ENCODE measurements around the gene SFXN2. TPM values are rescaled to one million over a fixed set of nuclear protein-coding genes. Genes with fewer than 3 reads are reported as not detected.

Gene SFXN2
- total RNA-seq, 2 donors from 2014 or later: 11.7 to 15.0 TPM

DNA sequence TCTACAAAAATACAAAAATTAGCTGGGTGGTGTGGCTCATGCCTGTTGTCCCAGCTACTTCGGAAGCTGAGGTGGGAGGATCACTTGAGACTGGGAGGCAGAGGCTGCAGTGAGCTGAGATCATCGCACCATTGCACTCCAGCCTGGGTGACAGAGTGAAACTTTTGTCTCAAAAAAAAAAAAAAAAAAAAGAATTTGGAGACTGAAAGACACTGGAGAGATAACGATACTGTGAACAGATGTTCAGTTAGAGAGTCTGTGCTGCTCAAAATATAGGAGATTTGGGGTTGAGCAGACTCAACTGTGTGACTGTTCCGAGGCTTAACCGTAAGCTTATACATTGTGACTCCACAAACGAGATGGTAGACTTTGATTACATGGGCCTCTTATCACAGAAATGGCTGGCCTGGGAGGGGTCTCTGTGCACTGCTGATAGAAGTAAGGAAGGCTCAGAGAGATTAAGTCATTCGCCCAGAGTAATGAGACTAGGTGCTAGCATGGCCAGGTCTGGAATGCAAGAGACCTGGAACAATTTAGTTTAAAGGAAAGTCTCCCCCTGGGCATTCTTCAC is 48.7 kb downstream of the SFXN2 start:
- DNase-seq (no peak), ATAC-seq (no peak)
- intact Hi-C loops (cut with DNase I, micrococcal nuclease): no loop called here

DNA sequence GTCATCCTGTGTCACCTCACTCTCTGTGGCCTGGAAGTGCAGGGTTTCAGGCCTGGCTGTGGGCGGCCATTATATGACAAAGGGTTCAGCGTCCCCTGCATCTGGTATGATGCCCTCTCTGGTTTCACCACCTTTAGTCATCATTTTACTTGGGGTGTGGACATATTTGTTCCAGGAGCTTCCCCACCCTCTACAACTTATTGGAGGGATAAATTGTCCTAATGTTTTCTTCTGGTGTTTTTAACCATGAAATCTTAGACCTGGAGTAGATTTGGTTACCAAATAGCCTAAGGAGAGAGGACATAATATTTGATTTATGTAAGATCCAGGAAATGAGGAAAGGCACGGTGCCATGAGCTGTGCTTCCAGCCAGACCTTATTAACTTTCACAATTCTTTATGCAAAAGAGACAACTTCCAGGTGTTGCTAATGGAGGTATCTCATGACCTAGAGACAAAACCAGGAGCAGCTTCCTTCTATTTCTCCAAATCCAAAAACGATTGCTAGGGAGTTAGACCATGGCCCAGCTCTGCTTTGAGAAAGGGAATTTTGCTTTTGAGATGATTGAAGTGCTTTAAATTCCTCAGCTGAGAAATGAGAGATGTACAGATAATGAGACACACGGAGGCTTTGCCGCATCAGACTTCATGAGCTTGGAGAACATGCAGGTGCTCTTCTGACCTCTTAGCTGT is 50.2 kb downstream of the SFXN2 start:
- no peak for ATAC-seq
- no peak for DNase-seq
- intact Hi-C loops (cut with DNase I, micrococcal nuclease): no loop called here

DNA sequence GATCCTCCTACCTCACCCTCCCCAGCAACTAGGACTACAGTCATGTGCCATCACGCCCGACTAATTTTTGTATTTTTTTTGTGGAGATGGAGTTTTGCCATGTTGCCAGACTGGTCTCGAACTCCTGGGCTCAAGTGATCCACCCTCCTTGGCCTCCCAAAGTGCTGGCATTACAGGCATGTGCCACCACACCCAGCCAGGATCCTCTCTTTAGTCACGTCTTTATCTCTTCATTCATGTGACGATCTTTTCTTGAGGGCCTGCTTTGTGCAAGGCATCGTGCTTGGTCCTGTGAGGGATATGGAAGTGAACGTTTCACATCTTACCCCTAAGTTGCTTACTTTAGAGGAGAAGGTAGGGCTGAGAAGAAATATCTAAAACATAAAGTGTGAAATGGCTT is 50.9 kb downstream of the SFXN2 start:
- ATAC-seq (no peak), DNase-seq (no peak)
- intact Hi-C loops (cut with DNase I, micrococcal nuclease): no loop called here

DNA sequence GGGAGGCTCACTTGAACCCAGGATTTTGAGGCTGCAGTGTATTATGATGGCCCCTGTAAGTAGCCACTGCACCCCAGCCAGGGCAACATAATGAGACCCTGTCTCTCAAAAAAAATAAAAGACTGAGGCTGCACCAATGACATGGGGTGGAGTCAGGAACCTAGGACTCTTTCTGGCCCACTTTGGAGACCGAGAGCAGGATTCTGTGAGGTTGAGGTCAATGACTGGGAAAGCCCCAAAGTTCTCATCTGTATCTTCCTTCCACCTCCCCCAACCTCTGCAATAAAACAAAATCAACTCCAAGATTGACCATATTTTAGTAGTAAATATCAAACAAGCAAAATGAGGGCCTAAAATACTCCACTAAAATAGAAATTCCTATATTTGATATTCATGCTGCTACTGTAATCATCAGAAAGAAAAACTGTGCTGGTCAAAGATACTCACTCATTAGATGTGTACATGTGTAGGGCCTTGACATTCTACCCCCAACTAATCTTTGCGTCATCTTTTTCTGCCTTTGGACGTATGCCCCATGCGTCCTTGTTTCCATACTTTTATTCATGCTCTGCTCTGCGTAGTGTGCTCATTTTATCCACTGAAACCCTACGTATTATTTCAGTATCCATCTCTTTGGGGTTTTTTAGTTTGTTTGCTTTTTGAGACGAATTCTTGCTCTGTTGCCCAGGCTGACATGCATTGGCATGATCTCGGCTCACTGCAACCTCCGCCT is 53.2 kb downstream of the SFXN2 start:
- DNase-seq (no peak), ATAC-seq (no peak)
- intact Hi-C loops (cut with DNase I, micrococcal nuclease): no loop called here

DNA sequence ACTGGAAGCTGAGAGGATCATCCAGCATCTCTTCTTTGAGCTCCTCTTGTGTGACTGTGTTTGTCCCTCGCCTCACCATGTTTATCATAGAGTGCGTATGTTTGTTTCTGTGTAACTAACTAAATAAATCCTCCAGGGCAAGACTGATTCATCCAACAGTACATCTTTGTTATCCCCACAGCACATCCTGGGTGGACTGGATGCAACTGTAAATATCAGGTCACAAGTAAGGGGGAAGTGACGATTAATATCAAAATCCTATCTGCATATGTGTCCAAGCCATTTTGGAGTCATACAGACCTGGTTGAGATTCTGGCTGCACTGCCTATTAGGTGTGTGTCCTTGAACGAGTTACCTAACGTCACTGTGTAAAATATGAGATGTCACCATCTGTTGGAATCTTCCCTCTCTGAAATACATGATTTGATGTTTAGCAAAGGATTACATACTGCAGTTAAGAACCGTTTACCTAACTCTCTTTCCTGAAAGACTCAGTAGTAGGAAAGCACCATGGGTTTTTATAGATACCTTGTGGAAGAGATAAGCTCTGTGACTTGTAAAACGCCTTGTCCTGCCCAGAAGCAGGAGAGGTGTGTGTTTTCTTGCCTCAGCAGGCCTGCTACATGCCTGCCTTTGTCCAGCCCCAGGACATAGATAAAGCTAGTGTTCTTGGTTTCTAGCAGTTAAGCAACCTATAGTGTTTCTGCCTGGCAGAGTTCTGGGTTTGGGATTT is 55.1 kb downstream of the SFXN2 start:
- ATAC-seq (peak; percentile 56), DNase-seq (no peak)
- intact Hi-C loops (cut with DNase I, micrococcal nuclease): no loop called here

DNA sequence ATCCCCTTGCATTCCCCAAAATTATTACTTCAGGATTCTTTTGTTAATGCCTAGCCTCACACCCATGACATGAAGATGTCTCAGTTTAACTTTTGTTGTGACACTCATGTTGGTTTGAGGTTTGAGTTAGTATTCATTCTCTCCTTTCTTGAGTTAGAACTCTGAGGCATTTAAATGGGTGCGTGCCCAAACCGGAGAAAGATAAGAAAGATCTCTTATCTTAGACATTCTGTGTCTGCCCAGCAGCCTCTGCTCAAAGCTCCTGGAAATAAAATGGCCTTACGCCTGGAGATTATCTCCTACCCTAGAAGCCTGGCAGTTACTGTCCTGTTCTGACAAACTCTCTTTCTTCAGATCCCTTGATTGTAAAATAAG is 55.7 kb downstream of the SFXN2 start:
- no peak for ATAC-seq
- no peak for DNase-seq
- intact Hi-C loops (cut with DNase I, micrococcal nuclease): no loop called here

DNA sequence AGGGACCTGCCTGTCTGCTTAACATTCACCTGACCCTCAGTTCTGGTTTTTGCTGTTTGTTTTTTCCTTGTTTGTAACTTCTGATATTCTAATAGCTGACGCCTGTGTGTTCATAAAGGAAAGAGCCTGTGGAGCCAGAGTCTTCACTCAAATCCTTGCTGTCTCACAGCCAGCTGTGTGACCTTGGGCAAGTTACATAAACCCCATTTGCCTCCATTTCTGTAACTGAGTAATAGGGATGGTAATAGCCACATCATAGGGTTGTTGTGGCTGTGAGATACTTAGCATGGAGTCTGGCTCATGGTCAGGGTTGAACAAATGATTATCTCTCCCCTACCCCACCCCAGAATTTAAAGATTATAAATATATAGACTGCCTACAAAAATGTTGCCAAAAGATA is 56.4 kb downstream of the SFXN2 start:
- intact Hi-C loops (cut with DNase I, micrococcal nuclease): no loop called here
- DNase-seq (no peak), ATAC-seq (no peak)

DNA sequence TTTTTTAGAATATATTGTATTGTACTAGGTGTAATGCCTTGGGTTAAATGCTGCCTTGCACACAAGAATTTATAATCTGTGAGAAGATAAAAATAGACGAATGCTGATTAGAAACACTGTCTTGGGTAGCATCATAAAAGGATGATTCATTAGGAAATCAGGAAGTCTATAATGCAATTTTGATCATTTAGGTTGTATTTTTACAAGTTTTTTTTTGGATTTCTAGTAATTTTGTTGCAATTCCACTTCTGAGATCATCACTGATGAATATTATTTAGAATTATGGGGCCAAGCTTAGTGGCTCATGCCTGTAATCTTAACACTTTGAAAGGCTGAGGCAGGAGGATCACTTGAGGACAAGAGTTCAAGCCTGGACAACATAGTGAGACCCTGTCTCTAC is 58.9 kb downstream of the SFXN2 start:
- intact Hi-C loops (cut with DNase I, micrococcal nuclease): no loop called here
- ATAC-seq (no peak), DNase-seq (no peak)

DNA sequence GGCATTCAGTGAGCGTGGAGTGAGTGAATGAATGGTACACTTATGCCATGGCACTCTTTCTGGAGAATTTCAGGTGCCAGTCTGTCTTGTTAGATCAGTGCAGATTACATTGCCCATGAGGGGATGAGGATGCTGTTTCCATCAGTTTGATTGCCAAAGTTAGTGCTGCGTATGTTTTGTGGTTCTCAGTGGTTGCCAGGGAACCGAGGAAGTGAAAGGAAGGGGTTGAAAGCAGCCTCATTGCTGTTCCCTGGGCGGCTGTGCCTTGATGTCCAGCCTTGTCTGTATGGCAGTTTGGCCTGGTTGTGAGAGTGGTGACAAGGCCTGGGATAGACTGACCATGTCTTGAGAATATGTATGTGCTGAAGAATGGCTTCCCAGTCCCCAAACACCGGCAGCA is 59.5 kb downstream of the SFXN2 start:
- ATAC-seq (no peak), DNase-seq (peak in 1 of 2 donors; percentile 18)
- intact Hi-C loops (cut with DNase I, micrococcal nuclease): no loop called here

DNA sequence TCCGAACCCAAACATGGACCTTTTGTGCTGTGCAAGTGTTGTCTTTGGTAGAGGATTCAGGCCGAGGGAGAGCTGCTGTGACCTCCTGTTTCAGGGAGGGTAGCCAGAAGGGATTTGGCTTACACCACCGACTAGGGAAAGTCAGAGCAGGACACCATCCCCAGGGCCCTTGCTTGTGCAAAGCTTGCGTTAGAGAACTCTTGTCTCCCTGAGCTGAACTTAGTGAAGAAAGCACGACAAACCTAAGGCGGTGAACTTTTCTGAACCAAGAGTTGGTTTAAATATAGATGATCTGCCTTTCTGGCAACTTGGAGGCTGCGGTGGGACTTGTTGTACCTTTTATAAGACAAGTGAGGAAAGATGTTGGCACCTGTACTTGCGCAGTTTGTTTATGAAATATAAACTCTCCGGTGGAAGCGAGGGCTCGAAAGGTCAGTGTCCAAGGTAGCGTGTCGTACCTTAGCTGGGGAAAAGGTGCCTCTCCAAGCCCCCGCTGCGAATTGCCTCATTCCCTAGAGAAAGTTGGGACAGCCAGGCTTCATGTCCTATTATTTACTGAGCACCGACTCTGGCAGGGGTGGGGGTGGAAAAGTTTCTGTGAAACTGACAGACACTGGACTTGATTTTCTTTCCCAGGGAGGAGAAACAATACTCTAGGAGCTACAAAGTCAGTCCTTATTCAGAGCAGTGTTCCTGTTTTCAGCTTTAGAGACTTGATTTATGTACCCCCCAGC is 60.9 kb downstream of the SFXN2 start:
- intact Hi-C loops (cut with DNase I, micrococcal nuclease): no loop called here
- peak; percentile 5 for ATAC-seq
- DNase-seq: peak in 1 of 2 donors; percentile 41

DNA sequence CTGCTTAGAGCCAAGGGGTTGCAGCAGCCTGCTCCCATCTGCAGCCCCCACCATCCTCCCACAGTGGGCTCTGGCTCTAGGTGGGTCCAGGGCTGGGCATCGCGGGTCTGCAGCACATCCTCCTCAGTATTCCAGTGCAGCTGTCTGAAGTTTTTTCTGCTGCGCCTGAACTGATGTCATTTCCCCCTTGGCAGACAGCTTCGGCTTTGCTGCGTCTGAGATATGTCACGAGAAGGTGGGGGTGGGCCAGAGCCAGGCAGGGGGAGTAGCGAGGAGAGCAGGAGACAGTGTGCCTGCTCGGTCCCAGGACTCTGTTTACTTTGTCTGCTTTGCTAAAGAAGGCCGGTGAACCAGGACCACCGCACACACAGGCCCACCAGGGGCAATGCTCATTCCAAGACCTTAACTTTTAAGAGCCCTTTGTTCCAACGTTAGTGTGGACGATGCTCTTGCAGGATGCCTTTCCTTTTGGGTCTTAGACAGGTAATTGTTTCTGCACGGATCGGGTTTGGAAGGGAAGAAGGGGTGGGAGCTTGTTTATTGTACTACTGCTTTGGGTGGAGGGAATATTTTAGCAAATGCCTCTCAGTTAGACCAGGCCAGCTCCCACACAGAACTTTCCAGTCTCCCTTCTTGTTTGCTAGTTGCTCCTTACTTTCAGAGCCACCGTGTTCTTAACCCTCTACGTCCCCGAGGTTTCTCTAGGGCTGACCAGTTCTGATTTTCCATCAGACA is 61.7 kb downstream of the SFXN2 start:
- intact Hi-C loops (cut with DNase I, micrococcal nuclease): no loop called here
- DNase-seq: peak; percentile 50 to 82
- ATAC-seq: peak; percentile 51

DNA sequence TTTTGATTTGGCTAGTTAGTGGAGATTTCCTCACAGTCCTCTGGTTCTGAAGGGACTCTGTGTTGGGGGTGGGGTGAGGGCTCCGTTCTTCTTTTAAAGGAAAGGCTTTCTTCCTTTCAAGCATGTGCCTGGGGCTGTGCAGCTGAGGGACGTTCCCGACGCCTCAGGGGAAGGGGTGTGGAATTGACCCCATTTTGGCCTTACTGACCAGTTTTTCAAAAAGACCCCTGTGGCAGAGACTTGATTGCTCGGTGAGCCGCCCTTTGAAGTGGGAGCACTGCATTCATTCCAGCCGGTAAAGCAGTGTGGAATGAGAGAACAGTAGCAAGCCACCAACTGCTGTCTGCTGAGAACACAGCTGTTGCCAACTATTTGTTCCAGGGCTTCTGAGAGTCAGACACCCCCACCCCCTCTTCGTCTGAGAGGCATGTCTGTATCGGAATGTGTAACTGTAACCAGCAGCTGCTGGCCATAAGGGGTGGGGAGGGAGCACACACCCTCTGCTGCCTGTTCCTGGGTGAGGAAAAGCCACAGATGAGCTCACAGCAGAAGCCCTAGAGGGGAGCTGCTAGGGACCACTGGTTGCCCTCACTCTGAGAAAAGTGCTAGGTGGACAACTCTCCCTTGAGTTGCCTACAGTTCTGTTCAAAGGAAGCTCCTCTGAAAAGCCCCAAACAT is 62.5 kb downstream of the SFXN2 start:
- peak; percentile 69 for ATAC-seq
- intact Hi-C loops (cut with DNase I, micrococcal nuclease): no loop called here
- DNase-seq: peak; percentile 35 to 82

DNA sequence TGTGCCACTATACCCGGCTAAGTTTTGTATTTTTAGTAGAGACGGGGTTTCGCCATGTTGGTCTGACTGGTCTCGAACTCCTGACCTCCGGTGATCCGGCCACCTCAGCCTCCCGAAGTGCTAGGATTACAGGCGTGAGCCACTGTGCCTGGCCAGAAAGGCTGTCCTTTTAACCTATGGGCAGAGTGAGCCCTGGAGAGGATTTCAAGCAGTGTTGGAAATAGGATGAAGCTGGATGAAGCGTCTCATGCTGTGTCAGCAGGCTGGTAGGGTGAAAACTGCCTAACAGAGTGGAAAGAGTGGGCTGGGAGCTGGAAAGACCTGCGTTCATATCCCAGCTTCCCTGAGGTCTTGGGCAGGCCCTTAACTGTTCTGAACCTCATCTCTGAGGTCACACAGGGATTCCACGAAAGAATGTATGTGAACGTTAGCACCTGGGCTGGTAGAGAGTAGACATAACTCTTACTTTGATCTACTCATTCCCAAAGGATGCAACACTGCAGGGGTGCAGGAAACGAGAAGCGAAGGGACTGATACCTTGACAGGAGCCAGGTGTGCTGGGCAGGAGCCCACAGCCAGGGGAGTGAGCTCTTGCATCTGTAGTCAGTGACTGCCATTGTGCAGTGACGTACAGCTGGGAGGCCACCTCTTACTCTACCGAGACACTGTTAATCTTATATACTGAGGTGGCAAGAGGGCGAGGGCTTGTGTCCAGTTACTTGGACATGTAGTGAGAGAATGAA is 63.4 kb downstream of the SFXN2 start:
- intact Hi-C loops (cut with DNase I, micrococcal nuclease): no loop called here
- no peak for DNase-seq
- ATAC-seq: no peak

DNA sequence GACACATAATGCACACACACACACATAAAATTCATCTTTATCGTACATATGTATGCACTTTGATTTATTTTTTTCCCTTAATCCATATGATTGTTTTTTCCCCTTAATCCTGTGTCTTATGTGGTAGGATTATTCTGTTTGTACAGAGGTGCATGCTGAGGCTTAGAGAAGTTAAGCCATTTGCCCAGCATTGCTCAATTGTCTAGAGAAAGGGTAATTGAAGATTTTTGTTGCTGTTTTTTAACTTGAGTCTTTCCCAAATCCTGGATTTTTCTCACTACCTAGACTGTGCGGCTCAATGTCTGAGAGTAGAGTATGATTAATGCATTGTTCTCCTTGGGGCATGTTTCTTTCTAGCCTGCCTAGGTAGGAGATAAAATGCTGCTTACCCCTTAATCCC is 64.3 kb downstream of the SFXN2 start:
- no peak for DNase-seq
- ATAC-seq: no peak
- intact Hi-C loops (cut with DNase I, micrococcal nuclease): no loop called here

DNA sequence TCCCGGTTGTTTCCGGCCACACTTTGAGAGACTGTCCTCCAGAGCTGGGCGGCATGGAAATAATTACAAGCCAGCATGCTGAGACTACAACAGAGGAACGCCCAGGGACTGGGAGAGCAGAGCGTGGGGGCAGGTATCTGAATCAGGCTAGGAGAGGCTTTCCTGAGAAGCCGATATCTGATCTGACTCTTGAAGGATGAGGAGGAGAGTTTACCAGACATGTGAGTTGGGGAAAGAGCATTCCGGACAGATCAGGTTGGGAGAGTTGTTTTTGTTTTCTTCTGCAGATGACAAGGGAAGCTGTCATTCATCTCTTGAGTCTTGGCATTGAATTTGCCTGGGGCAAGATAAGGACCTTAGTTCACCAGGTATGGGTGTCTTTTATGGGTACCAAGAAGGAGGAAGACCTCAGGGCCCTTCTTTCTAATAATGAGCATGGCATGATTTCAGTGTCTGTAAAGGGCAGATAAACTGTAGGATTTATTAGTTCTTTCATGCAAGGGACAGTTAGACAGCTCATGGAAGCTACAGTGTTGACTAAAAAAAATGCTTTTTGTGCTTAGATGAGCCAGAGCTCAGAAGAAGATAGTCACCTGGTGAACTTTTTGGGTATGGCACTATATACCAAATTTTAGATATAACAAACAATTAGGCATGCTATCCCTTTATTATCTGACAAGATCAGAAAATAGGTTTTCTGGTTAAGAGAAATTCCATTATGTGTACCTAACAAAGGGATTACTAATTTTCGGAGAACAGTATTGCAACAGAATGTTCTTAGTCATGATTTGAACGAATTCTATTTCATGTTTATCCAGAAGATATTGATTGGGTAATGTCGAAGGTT is 65.5 kb downstream of the SFXN2 start:
- DNase-seq (no peak), ATAC-seq (no peak)
- intact Hi-C loops (cut with DNase I, micrococcal nuclease): no loop called here

DNA sequence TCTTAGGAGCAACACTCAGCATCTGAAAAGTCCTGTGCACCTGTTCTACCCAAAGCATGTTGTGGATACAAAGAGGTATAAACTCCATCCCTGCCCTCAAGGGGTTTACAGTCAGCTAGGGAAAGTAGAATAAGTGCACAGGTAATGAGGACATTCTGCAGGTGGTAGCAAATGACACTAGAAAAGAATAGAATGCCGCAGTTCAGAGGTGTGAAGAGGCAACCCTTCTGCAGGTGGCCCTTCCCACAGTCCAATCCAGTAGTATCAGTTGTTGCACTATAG is 66.0 kb downstream of the SFXN2 start:
- intact Hi-C loops (cut with DNase I, micrococcal nuclease): no loop called here
- ATAC-seq: no peak
- no peak for DNase-seq

Data from left colon (tissue), 2 donors.